GM12875 (cell line): ENCODE data around the gene CCR5.

Experiments used
- H3K4me3 ChIP-seq: one replicate; pipeline ENCODE4 v1.5.1; 2011; ENCODE audit warnings: low read depth, low read length, control low read depth
- TF ChIP-seq, protein P1 (sequence below): IDR thresholded peaks from 2 replicates; pipeline ENCODE4 v1.5.1; 2011; ENCODE audit warnings: low read depth, mild to moderate bottlenecking, control low read depth, inconsistent platforms, low read length, moderate library complexity, borderline replicate concordance; ENCODE audit not compliant: insufficient read depth

Gene CCR5

DNA sequence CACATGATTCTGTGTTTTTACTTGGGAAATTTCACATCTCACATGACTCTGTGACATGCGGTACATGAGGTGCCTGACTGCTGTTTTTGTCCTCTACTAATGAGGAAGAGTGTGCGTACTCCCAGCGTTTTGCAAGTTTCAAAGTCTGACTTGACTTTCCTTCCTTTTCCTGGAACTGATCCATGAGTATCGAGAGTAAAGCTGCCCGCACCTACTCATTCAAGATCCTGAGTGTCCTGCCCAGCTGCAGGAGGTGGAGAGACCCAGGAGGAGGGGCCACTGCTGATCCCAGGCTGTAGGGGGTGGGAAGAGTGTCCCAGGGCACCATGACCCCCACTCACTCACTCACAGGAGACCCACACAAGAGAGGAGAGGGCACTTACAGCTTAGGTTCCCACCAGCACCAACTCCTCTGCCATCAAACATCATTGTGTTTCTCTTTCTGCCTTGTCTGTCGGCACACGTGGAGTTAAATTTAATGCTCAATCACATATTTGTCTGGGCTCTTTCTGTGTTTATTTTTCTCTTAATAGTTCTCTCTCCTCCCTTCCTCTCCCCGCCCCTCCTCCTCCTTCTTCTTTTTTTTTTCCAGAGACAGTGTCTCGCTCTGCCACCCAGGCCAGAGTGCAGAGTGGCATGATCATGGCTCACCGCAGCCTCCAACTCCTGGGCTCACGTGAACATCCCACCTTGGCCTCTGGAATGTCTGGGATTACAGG is 34.7 kb downstream of the CCR5 start:
- H3K4me3 ChIP-seq: no peak overlapping the region

DNA sequence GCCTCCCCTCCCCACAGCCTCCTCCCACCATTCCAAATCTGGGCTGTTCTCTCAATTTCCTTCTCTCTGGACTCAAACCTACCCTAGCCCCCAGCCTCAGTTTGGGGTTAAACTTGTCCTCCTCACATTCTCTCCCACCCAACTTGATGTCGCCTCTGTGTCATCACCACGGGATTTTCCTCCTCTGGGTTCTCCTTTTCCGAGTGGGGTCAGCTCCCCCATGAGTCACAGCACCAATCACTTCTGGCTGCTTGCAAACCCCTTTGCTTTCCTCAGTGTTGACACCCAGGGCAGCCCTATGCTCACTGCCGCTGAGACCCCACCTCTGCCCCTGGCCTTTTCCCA is 35.7 kb downstream of the CCR5 start:
- TF ChIP-seq, protein P1, sequence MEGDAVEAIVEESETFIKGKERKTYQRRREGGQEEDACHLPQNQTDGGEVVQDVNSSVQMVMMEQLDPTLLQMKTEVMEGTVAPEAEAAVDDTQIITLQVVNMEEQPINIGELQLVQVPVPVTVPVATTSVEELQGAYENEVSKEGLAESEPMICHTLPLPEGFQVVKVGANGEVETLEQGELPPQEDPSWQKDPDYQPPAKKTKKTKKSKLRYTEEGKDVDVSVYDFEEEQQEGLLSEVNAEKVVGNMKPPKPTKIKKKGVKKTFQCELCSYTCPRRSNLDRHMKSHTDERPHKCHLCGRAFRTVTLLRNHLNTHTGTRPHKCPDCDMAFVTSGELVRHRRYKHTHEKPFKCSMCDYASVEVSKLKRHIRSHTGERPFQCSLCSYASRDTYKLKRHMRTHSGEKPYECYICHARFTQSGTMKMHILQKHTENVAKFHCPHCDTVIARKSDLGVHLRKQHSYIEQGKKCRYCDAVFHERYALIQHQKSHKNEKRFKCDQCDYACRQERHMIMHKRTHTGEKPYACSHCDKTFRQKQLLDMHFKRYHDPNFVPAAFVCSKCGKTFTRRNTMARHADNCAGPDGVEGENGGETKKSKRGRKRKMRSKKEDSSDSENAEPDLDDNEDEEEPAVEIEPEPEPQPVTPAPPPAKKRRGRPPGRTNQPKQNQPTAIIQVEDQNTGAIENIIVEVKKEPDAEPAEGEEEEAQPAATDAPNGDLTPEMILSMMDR: no peak
- H3K4me3 ChIP-seq: no peak overlapping the region

More for the DNA sequence above, 34.7 kb downstream of the CCR5 start:
- TF ChIP-seq, protein P1: no peak

DNA sequence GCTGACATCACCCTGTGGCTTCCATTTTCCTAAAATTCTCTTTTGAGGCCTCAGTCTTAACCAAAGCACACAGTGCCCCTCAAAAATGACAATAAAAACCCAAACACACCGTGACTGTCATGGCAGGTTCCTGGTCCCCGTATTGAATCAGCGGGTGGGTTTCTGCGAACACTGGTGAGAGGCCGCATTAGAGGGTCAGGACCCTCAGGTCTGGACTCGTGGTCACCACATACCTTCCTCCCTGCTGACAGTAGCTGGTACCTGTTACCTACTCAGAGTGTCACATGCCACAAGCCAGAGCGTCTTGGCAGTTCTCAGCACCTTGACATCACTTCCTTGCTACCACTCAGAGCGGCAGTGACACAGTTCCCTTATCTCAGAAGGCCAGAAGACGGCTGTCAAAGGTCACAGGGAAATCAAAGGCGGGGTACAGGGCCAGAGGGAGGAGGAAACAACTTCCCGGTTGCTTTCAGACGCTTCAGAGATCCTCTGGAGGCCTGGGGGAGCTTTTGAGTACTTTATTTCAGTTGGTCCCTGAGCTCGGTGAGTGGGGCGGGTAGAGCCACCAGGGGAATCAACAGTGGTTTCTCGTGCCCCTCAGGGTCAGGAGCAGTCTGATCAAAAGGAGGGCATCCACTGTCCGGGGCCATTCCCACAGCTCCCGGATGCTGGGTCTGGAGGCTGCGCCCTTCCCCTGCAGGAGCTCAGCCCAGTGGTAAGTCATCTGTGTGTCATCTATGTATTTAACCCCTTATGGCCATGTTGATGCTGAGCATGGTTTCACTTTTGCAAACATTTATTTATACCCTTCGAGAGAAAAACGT is 36.3 kb downstream of the CCR5 start, which contains the start of the genes CCR5AS and CCRL2:
Gene CCR5AS, minus strand, starts transcription at position 279 of the 824 bp plus-strand sequence.
Gene CCRL2, plus strand, starts transcription at position 472 of the 824 bp plus-strand sequence. CDS start 821 bp downstream, outside the sequence.
- no peak within 1 kb of the TSS for H3K4me3 ChIP-seq

DNA sequence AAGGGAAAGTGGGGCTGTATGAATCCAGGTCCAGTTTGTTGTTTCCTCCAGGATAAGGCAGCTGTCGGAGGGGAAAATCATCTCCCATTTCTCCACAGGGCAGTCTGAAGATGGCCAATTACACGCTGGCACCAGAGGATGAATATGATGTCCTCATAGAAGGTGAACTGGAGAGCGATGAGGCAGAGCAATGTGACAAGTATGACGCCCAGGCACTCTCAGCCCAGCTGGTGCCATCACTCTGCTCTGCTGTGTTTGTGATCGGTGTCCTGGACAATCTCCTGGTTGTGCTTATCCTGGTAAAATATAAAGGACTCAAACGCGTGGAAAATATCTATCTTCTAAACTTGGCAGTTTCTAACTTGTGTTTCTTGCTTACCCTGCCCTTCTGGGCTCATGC is 37.2 kb downstream of the CCR5 start:
- TF ChIP-seq, protein P1: no peak
- no peak overlapping the region for H3K4me3 ChIP-seq

More for the DNA sequence above, 36.3 kb downstream of the CCR5 start, which contains the start of the genes CCR5AS and CCRL2:
- TF ChIP-seq, protein P1: no peak

DNA sequence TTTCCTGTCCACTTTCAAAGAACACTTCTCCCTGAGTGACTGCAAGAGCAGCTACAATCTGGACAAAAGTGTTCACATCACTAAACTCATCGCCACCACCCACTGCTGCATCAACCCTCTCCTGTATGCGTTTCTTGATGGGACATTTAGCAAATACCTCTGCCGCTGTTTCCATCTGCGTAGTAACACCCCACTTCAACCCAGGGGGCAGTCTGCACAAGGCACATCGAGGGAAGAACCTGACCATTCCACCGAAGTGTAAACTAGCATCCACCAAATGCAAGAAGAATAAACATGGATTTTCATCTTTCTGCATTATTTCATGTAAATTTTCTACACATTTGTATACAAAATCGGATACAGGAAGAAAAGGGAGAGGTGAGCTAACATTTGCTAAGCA is 38.1 kb downstream of the CCR5 start:
- TF ChIP-seq, protein P1: no peak
- H3K4me3 ChIP-seq: no peak overlapping the region

DNA sequence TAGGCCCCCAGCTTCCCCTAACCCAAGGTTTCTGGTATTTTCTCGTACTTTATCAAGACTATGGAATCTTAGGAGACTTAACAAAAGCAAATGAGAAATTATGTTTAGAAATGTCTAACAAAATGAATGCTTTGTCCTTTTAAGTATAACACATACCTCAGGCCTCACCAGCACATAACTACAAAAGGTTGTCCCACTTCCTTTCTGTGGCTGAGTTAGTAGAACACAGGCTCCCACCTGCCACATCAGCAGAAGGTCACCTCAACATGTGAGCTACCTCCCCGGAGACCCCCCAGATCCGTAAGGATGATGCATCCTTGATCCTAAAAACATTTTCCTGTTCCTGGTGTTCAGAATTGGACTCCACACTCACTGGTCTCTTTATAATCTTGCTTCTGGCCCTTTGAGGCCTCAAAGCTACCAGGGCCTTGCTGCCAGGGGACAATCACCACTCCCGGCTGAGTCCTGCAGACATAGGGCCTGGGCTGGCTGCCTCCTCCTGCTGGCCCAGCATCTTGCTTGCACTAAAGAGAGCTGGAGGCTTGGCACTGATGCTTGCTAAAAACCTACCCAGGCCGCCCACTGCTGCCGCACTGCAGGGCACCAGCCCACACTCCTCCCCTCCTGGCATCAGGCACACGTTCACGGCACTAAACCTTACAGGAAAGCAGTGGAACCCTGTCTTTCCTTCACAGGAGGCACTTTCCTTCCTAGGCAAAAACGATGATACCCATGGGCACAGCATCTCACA is 39.2 kb downstream of the CCR5 start:
- TF ChIP-seq, protein P1: no peak
- H3K4me3 ChIP-seq: no peak overlapping the region
